ENCODE results near the gene CT45A5.

- TF ChIP-seq GATA3 (IDR thresholded peaks at IDR 0.05; ENCODE audit: low read depth, low read length) (no peak), GATA2 (IDR thresholded peaks at IDR 0.05; ENCODE audit: low read depth, low read length) (no peak)
Measured at GRCh38 chrX:135741192-135741715, 44.0 kb downstream of the CT45A5 start.
